ENCODE results near the gene BBS2. TPM values are rescaled to one million over a fixed set of nuclear protein-coding genes. Genes with fewer than 3 reads are reported as not detected.

The BBS2 gene
- total RNA-seq, 1 donor from 2014 or later, result 40.7 TPM

GRCh38 chr16:56559109-56559508 is 39.3 kb upstream of the BBS2 start:
- H3K27me3 Mint-ChIP-seq (ENCODE audit: unreplicated experiment), result peaks cover 2% of the 10 kb centered on the region
- no peaks in the 10 kb centered on the region for H3K9me3 Mint-ChIP-seq (ENCODE audit: unreplicated experiment)
- no peak for TF ChIP-seq CTCF (IDR thresholded peaks at IDR 0.05; ENCODE audit: partially characterized antibody, unreplicated experiment)
- H3K27ac Mint-ChIP-seq (ENCODE audit: unreplicated experiment), result no peak overlapping the region
- no peaks in the 10 kb centered on the region for H3K4me1 Mint-ChIP-seq (ENCODE audit: low read depth, unreplicated experiment)
- H3K36me3 Mint-ChIP-seq (ENCODE audit: unreplicated experiment), result no peaks in the 10 kb centered on the region
- no peak for DNase-seq
- H3K4me3 Mint-ChIP-seq (ENCODE audit: unreplicated experiment), result no peak overlapping the region

- Mint-ChIP-seq H3K27ac (ENCODE audit: unreplicated experiment) (no peak overlapping the region), H3K4me3 (ENCODE audit: unreplicated experiment) (no peak overlapping the region), H3K9me3 (ENCODE audit: unreplicated experiment) (no peaks in the 10 kb centered on the region), H3K36me3 (ENCODE audit: unreplicated experiment) (no peaks in the 10 kb centered on the region), H3K4me1 (ENCODE audit: low read depth, unreplicated experiment) (no peaks in the 10 kb centered on the region), H3K27me3 (ENCODE audit: unreplicated experiment) (peaks cover 4% of the 10 kb centered on the region)
- no peak for TF ChIP-seq CTCF (IDR thresholded peaks at IDR 0.05; ENCODE audit: partially characterized antibody, unreplicated experiment)
- DNase-seq, result no peak
Observed at GRCh38 chr16:56558024-56558747, 38.4 kb upstream of the BBS2 start.

GRCh38 chr16:56554441-56554840 is 34.6 kb upstream of the BBS2 start:
- no peak overlapping the region for H3K27ac Mint-ChIP-seq (ENCODE audit: unreplicated experiment)
- no peak overlapping the region for H3K4me3 Mint-ChIP-seq (ENCODE audit: unreplicated experiment)
- TF ChIP-seq CTCF (IDR thresholded peaks at IDR 0.05; ENCODE audit: partially characterized antibody, unreplicated experiment), result no peak
- peaks cover 7% of the 10 kb centered on the region for H3K27me3 Mint-ChIP-seq (ENCODE audit: unreplicated experiment)
- DNase-seq, result no peak
- H3K9me3 Mint-ChIP-seq (ENCODE audit: unreplicated experiment), result no peaks in the 10 kb centered on the region
- H3K4me1 Mint-ChIP-seq (ENCODE audit: low read depth, unreplicated experiment), result no peaks in the 10 kb centered on the region
- H3K36me3 Mint-ChIP-seq (ENCODE audit: unreplicated experiment), result no peaks in the 10 kb centered on the region

GRCh38 chr16:56551796-56552738 is 32.2 kb upstream of the BBS2 start:
- H3K27ac Mint-ChIP-seq (ENCODE audit: unreplicated experiment), result no peak overlapping the region
- no peak for TF ChIP-seq CTCF (IDR thresholded peaks at IDR 0.05; ENCODE audit: partially characterized antibody, unreplicated experiment)
- DNase-seq, result no peak
- H3K4me1 Mint-ChIP-seq (ENCODE audit: low read depth, unreplicated experiment), result no peaks in the 10 kb centered on the region
- no peak overlapping the region for H3K4me3 Mint-ChIP-seq (ENCODE audit: unreplicated experiment)
- H3K36me3 Mint-ChIP-seq (ENCODE audit: unreplicated experiment), result no peaks in the 10 kb centered on the region
- H3K9me3 Mint-ChIP-seq (ENCODE audit: unreplicated experiment), result no peaks in the 10 kb centered on the region
- peaks cover 6% of the 10 kb centered on the region for H3K27me3 Mint-ChIP-seq (ENCODE audit: unreplicated experiment)
